ENCODE data around the gene GABRP.

Gene GABRP

GRCh38 chr5:170791325-170791954 lies 7.9 kb downstream of the GABRP start:
- peak; percentile 56 for DNase-seq (ENCODE audit: low read depth)
- TF ChIP-seq CTCF (IDR thresholded peaks at IDR 0.05; ENCODE audit: low read depth, low read length) (peak; percentile 44), MAX (IDR thresholded peaks at IDR 0.05; ENCODE audit: low read depth, low read length) (no peak)
- H3K4me3 ChIP-seq (ENCODE audit: low read depth, low read length), result no peak overlapping the region

DNA sequence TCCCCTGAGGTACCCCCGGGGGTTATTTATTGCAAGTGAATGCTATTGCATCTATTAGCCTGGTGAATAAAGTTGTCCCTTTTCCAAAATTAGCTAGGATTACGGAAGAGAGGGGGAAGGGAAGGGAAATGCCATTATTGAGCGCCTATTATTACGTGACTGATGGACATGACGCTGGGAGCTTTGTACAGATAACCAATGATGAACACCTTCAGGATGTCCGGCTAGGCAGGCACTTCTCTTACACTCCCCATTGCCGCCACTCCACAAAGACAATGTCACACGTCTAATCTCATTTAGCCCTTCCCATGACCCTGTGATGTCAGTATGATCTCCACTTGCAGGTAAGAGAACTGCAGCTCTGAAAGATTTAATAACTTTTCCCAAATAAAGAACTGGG lies 9.4 kb downstream of the GABRP start:
- no peak overlapping the region for H3K4me3 ChIP-seq (ENCODE audit: low read depth, low read length)
- TF ChIP-seq MYC (IDR thresholded peaks at IDR 0.05; ENCODE audit: low read depth, low read length), result no peak
- TF ChIP-seq MAX (IDR thresholded peaks at IDR 0.05; ENCODE audit: low read depth, low read length), result no peak
- TF ChIP-seq POLR2A (IDR thresholded peaks at IDR 0.05; ENCODE audit: extremely low read depth, insufficient read length), result no peak
- no peak for TF ChIP-seq CTCF (IDR thresholded peaks at IDR 0.05; ENCODE audit: low read depth, low read length)
- DNase-seq (ENCODE audit: low read depth), result no peak

DNA sequence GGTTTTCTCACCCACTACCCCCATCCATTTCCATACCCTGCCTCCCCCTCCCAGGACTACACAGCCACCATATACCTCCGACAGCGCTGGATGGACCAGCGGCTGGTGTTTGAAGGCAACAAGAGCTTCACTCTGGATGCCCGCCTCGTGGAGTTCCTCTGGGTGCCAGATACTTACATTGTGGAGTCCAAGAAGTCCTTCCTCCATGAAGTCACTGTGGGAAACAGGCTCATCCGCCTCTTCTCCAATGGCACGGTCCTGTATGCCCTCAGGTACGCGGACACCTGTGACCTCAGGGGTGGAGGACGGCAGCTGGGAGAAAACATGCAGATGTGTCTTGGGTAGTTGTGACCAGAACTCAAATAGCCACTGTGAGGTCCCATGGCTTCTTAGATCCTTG lies 11.6 kb downstream of the GABRP start:
- no peak for DNase-seq (ENCODE audit: low read depth)
- no peak for TF ChIP-seq MYC (IDR thresholded peaks at IDR 0.05; ENCODE audit: low read depth, low read length)
- TF ChIP-seq POLR2A (IDR thresholded peaks at IDR 0.05; ENCODE audit: extremely low read depth, insufficient read length), result no peak
- no peak for TF ChIP-seq CTCF (IDR thresholded peaks at IDR 0.05; ENCODE audit: low read depth, low read length)
- no peak for TF ChIP-seq MAX (IDR thresholded peaks at IDR 0.05; ENCODE audit: low read depth, low read length)
- no peak overlapping the region for H3K4me3 ChIP-seq (ENCODE audit: low read depth, low read length)

DNA sequence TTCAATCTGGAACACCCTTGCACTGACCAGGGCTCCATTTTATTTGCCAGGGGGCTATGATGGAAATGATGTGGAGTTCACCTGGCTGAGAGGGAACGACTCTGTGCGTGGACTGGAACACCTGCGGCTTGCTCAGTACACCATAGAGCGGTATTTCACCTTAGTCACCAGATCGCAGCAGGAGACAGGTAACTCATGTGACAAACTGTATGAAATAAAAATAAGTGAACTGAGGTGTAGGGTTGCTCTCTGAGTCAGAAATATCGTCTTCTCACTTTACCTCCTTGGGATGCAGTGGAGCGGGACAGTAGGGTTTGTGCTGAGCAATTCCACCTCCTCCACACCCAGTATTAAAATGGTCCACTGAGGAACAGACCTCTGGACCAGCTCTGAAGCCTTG lies 22.1 kb downstream of the GABRP start:
- TF ChIP-seq POLR2A (IDR thresholded peaks at IDR 0.05; ENCODE audit: extremely low read depth, insufficient read length), result no peak
- TF ChIP-seq CTCF (IDR thresholded peaks at IDR 0.05; ENCODE audit: low read depth, low read length), result no peak
- TF ChIP-seq MAX (IDR thresholded peaks at IDR 0.05; ENCODE audit: low read depth, low read length), result no peak
- no peak overlapping the region for H3K4me3 ChIP-seq (ENCODE audit: low read depth, low read length)
- no peak for DNase-seq (ENCODE audit: low read depth)

DNA sequence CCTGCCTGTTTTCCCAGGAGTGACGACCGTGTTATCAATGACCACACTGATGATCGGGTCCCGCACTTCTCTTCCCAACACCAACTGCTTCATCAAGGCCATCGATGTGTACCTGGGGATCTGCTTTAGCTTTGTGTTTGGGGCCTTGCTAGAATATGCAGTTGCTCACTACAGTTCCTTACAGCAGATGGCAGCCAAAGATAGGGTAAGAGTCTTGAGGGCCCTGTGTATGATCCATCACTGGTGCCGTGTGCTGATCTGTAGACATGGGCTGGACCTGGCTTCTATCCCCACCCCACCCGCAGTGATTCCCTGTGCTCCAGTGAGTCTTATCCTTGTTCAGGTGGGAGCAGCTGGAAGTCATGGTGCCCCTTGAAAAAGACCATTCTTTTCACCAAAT lies 26.0 kb downstream of the GABRP start:
- TF ChIP-seq POLR2A (IDR thresholded peaks at IDR 0.05; ENCODE audit: extremely low read depth, insufficient read length) (no peak), CTCF (IDR thresholded peaks at IDR 0.05; ENCODE audit: low read depth, low read length) (no peak), MAX (IDR thresholded peaks at IDR 0.05; ENCODE audit: low read depth, low read length) (no peak), MYC (IDR thresholded peaks at IDR 0.05; ENCODE audit: low read depth, low read length) (no peak)
- no peak overlapping the region for H3K4me3 ChIP-seq (ENCODE audit: low read depth, low read length)
- DNase-seq (ENCODE audit: low read depth), result no peak

DNA sequence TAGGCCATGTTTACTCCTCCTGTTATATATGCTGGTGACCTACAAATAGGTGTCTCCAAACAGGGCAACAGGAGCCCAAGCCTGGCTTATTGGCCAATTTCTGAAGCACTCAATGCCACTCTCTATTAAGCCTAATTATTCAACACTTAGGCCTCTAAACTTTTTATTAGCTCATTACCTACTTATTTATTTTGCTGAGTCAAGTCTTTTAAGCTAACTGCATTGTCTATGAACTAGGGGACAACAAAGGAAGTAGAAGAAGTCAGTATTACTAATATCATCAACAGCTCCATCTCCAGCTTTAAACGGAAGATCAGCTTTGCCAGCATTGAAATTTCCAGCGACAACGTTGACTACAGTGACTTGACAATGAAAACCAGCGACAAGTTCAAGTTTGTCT lies 28.2 kb downstream of the GABRP start:
- TF ChIP-seq CTCF (IDR thresholded peaks at IDR 0.05; ENCODE audit: low read depth, low read length), result no peak
- no peak for TF ChIP-seq MYC (IDR thresholded peaks at IDR 0.05; ENCODE audit: low read depth, low read length)
- TF ChIP-seq MAX (IDR thresholded peaks at IDR 0.05; ENCODE audit: low read depth, low read length), result no peak
- no peak for TF ChIP-seq POLR2A (IDR thresholded peaks at IDR 0.05; ENCODE audit: extremely low read depth, insufficient read length)
- H3K4me3 ChIP-seq (ENCODE audit: low read depth, low read length), result no peak overlapping the region
- no peak for DNase-seq (ENCODE audit: low read depth)
